SJCRH30 (cell line): Measurements from ENCODE around the gene HLCS. TPM values are rescaled to one million over a fixed set of nuclear protein-coding genes. Genes with fewer than 3 reads are reported as not detected.

Experiments used
- DNase-seq, 2 experiments: peaks; one replicate each; pipeline ENCODE4 v3.0.0-alpha.2; 2015 to 2020
- H3K27ac ChIP-seq: fragments of 250-450 bp; sonication (Bioruptor Pico); 2 replicates; pipeline ENCODE4 v1.5.1; 2020; ENCODE audit warnings: mild to moderate bottlenecking, moderate library complexity
- H3K27me3 ChIP-seq: fragments of 250-450 bp; sonication (Bioruptor Pico); 2 replicates; pipeline ENCODE4 v1.5.1; 2020; ENCODE audit warnings: mild to moderate bottlenecking, moderate library complexity
- H3K36me3 ChIP-seq: fragments of 250-450 bp; sonication (Bioruptor Pico); 2 replicates; pipeline ENCODE4 v1.5.1; 2020; ENCODE audit warnings: mild to moderate bottlenecking, moderate library complexity
- H3K4me1 ChIP-seq: fragments of 250-450 bp; sonication (Bioruptor Pico); 2 replicates; pipeline ENCODE4 v1.5.1; 2020; ENCODE audit warnings: mild to moderate bottlenecking, moderate library complexity
- H3K4me3 ChIP-seq: fragments of 250-450 bp; sonication (Bioruptor Pico); 2 replicates; pipeline ENCODE4 v1.5.1; 2020; ENCODE audit warnings: mild to moderate bottlenecking, moderate library complexity
- H3K9me3 ChIP-seq: fragments of 250-450 bp; sonication (Bioruptor Pico); replicated peaks from 2 replicates; pipeline ENCODE4 v1.5.1; 2020; ENCODE audit warnings: mild to moderate bottlenecking, moderate library complexity
- total RNA-seq: library from RNA; depleted of rRNA; stranded (reverse); fragments of >200 nt; shearing (Covaris generic); gene quantifications from 2 replicates; pipeline ENCODE4 v1.2.3, GENCODE V29; 2014

Gene HLCS
- total RNA-seq, 1 experiment from 2014 or later = 15.3 TPM

DNA sequence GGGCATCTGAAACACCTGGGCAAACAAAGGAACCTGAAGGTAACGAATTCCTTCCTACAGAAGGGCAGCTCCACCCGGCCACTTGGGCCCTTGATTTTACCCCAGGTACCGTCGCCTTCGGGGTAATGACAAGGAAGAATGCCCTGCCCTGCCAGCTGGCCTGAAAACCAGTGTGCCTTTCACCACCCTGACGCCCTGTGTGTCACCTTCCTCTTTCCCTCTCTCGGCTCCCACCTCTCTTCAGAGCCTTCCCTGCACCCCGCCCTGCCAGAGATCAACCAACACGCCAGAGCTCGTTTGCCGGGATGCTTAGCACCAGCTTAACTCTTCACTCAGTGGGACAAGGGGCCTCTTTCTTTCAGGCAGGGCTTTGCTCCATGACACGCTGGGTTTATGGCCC is 181.5 kb downstream of the HLCS start:
- DNase-seq = no peak
- Histone ChIP-seq H3K9me3 (no peaks in the 10 kb centered on the region; the same call in 1 of the 2 replicates), H3K4me3 (no peak overlapping the region), H3K36me3 (no peaks in the 10 kb centered on the region), H3K27ac (no peak overlapping the region), H3K4me1 (no peaks in the 10 kb centered on the region), H3K27me3 (no peaks in the 10 kb centered on the region)

DNA sequence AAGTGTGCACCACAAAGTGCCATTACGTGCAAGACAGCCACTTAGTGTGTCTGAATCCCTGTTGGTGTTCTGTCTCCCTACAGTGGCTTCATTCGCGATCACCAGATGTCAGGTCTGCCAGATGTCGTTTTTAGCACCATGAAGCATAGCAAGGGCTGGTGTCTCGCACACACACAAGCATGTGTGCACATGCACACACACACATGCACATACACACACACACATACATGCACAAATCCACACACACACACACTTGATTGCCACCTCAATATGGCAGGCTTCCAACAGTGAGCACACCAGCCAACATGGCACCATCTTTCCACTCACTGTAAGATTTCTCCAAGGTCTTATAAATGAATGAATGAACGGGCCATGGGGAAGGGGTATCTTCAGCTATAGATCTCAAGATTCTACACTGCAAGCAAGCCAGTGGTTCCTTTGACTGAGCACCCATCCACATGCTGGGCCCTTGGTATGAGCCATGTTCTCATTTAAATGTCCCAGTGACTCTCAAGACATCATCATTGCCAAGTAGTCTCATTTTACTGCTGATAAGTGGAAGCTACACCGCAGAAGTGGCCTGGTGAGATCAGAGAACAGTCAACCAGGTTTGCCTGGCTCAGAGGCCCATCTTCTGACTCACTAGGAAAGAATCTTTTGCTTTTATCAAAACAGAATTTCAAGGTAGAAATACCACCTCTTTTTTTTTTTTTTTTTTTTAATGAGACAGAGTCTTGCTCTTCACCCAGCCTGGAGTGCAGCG is 182.7 kb downstream of the HLCS start:
- Histone ChIP-seq H3K36me3 (no peaks in the 10 kb centered on the region), H3K9me3 (no peaks in the 10 kb centered on the region; the same call in 1 of the 2 replicates), H3K27ac (no peak overlapping the region), H3K4me1 (no peaks in the 10 kb centered on the region), H3K27me3 (no peaks in the 10 kb centered on the region), H3K4me3 (no peak overlapping the region)
- no peak for DNase-seq

DNA sequence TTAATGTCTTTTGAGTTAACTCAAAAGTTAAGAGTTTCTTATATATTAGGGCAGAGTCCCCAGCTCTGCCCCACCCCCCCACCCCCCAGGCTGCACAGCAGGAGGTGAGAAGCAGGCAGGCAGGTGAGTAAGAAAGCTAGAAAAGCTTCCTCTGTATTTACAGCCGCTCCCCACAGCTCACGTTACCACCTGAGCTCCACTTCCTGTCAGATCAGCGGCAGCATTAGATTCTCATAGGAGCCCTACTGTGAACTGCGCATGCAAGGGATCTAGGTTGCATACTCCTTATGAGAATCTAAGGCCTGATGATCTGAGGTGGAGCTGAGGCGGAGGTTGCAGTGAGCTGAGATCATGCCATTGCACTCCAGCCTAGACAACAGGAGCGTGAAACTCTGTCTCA is 185.6 kb downstream of the HLCS start:
- Histone ChIP-seq H3K27ac (no peak overlapping the region), H3K27me3 (no peaks in the 10 kb centered on the region), H3K9me3 (no peaks in the 10 kb centered on the region; the same call in 1 of the 2 replicates), H3K36me3 (no peaks in the 10 kb centered on the region), H3K4me1 (no peaks in the 10 kb centered on the region), H3K4me3 (no peak overlapping the region)
- no peak for DNase-seq

DNA sequence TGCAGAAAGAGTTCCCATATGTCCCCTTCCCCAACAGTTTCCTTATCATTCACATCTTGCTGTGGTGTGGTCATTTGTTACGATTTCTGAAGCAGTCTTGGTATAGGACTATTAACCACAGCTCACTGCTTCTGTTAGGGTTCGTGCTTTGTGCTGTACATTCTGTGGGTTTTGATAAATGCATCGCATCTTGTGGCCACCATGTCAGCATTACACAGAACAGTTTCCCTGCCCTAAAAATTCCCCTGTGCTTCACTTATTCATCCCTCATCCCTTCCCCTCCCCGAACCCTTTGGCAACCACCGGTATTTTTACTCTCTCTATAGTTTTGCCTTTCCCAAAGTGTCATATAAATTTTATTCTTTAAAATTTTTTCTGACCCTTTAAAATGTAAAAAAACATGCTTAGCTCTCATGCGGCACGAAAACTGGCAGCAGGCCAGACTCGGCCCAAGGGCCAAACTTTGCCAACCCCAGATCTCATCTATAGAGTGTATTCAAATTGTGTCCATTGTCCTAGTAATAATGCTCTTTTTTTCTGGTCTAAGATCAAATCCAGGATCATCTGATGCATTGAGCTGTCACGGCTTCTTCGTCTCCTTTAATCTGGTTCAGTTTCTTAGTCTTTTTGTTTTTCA is 189.4 kb downstream of the HLCS start:
- no peaks in the 10 kb centered on the region for H3K36me3 ChIP-seq
- H3K27ac ChIP-seq = no peak overlapping the region
- no peak for DNase-seq
- no peaks in the 10 kb centered on the region; the same call in 1 of the 2 replicates for H3K9me3 ChIP-seq
- H3K4me3 ChIP-seq = no peak overlapping the region
- H3K27me3 ChIP-seq = no peaks in the 10 kb centered on the region
- peaks cover 7% of the 10 kb centered on the region for H3K4me1 ChIP-seq

DNA sequence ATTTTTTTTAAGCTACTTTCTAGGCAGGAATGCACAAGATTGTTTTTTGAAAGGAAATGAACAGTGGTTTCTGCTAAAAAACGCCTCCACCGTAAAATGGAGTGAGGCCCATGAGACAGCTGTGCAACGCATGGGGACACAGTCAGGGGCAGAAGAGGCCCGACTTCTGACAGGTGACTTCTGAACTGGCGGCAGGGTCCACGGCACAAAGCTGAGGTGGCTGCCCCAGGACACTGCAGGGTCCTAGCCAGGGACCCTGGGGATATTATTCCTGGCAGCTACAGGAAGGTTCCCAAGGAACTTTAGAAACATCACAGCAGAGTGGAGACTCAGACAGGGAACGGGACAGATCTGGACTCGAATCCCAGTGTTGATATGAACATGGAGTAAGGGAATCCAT is 192.5 kb downstream of the HLCS start:
- no peaks in the 10 kb centered on the region for H3K27me3 ChIP-seq
- no peak overlapping the region for H3K4me3 ChIP-seq
- no peaks in the 10 kb centered on the region for H3K9me3 ChIP-seq
- H3K4me1 ChIP-seq = peaks cover 7% of the 10 kb centered on the region
- DNase-seq = peak; percentile 11 to 48
- H3K36me3 ChIP-seq = no peaks in the 10 kb centered on the region
- peak overlapping the region; percentile 14; the same call in 1 of the 2 replicates for H3K27ac ChIP-seq

DNA sequence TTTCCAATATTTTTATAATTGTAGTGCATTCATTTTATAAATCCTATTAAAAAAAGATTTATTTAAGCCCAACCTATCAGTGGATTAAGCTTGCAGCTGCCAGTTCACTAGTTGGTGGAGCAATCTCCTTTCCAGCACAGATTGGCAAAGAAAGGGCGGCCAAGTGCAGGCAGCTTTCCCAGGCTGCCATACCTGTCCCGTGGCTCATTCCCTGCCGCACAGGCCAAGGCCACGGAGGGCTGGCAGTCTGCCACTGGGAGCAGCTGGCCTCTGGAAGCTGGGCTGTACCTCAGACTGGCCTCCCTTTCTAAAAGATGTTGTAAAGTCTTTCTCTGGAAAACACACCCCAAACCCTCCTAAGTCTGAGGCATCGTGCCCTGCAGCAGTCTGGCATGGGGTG is 193.4 kb downstream of the HLCS start:
- no peaks in the 10 kb centered on the region for H3K36me3 ChIP-seq
- H3K27ac ChIP-seq = peak overlapping the region; percentile 14; the same call in 1 of the 2 replicates
- H3K27me3 ChIP-seq = no peaks in the 10 kb centered on the region
- DNase-seq = peak; percentile 83 to 86
- no peaks in the 10 kb centered on the region for H3K9me3 ChIP-seq
- H3K4me1 ChIP-seq = peaks cover 7% of the 10 kb centered on the region
- H3K4me3 ChIP-seq = no peak overlapping the region

DNA sequence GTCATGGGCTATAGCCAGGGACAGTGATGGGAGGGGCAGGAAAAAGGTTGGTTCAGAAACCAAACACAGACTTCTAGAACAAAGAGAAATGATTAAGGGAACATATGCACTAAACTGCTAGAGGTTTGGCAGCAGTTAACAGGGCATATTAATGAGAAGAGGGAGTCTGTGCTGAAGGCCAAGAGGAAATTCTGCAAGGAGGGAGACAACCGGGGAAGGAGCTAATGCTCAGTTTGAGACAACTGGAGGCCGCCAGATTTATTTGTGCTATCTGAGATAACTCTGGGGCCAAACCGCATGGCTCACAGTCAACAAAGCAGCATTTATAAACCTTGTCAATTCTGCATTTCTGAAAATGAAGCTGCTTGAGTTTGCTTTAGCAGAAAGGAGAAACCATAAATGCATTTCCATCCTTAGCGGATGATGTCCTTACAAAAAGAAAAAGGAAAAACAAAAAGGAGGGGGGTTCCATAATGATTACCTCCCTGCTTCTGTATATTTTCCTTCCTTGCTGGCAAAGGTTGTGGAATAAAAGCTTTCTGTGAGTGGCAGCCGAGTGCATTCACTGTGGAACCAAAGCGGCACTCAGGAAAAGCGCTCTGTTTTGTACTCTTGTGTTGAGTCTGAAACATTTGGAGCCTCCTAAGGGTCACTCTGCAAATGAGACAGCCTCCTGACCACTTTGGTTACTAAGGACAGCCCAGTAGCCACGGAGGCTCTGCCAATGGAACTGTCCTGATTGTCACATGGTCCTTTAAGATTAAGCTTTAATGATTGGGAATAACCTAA is 197.2 kb downstream of the HLCS start:
- Histone ChIP-seq H3K4me1 (peaks cover 7% of the 10 kb centered on the region), H3K27ac (no peak overlapping the region), H3K27me3 (no peaks in the 10 kb centered on the region), H3K9me3 (no peaks in the 10 kb centered on the region), H3K4me3 (no peak overlapping the region), H3K36me3 (no peaks in the 10 kb centered on the region)
- no peak for DNase-seq

DNA sequence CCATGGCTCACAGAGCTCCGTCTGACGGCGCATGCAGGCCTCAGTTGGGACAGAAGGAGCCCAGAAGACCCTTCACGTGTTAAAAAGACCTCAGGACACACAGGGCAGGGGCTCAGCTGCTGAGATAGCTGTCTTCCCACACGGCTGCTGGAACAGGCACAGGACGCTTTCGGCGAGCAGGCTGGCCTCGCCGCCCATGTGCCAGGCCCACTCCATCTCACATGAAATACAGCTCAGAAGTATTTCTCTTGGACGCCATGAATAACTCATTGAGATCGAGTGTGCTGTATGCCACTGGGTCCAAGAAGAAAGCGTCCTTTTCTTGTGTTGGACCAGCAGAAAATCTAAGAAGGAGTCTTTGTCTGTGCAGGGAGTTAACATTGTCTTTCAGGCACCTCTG is 198.0 kb downstream of the HLCS start:
- no peak overlapping the region for H3K27ac ChIP-seq
- H3K36me3 ChIP-seq = no peaks in the 10 kb centered on the region
- H3K9me3 ChIP-seq = no peaks in the 10 kb centered on the region
- no peaks in the 10 kb centered on the region for H3K27me3 ChIP-seq
- no peak overlapping the region for H3K4me3 ChIP-seq
- H3K4me1 ChIP-seq = peaks cover 6% of the 10 kb centered on the region
- no peak for DNase-seq

DNA sequence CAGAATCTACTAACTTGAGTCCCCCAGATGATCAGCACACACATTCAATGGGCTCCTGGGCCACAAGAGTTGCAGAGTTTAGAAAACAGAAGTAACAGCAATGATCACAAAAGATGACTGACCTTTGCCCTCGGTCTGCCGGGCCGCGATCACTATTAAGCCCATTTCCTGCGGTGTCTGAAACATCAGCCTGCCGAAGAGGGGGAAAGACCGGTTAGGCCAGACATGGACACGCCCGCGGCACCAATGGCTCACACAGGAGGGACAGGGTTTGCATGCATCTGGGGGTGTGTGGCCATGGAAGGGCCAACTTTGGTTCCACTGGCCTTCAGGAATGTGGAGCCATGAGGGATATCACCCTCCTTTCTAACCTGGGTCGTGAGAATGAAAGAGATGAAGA is 199.4 kb downstream of the HLCS start:
- Histone ChIP-seq H3K9me3 (no peaks in the 10 kb centered on the region), H3K36me3 (no peaks in the 10 kb centered on the region), H3K4me3 (no peak overlapping the region), H3K27ac (no peak overlapping the region), H3K4me1 (no peaks in the 10 kb centered on the region), H3K27me3 (no peaks in the 10 kb centered on the region)
- DNase-seq = no peak

DNA sequence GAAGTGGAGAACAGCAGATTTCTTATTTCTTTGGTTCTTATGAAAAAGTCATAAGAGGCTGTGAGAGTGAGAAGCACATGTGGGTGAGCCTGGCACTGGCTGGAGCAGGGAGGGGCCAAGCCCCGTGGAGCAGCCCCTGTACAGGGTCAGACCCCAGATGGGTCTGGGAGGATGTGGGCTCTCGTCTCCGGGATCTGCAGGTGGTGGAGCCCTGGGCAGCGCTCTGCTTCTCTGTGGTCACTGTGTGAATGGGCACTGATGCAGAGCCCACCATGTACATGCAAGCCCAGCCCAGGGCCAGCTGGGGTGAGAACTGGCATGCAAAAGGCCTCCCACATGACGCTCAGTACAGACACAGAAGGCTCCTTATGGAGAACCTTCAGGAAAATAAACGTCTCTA is 200.0 kb downstream of the HLCS start:
- DNase-seq = no peak
- Histone ChIP-seq H3K9me3 (no peaks in the 10 kb centered on the region), H3K4me1 (no peaks in the 10 kb centered on the region), H3K27me3 (no peaks in the 10 kb centered on the region), H3K36me3 (no peaks in the 10 kb centered on the region), H3K4me3 (no peak overlapping the region), H3K27ac (no peak overlapping the region)

DNA sequence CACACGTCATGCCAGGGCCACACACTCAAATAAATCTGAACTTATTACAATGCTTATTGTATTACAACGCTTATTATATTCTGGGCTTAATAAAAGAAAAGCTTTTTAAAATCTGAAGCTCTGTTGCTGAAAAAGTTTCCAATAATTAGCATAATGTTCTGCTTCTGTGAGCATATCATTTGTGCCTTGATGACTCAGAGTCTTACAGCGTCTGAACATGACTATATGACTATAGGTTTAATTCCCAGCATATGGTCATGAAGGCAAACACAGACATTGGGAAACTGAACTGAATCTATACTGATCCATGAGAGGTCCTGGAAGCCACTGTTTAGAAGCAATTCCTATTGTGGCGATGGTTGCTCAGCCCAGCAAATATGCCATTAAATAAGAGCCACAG is 201.2 kb downstream of the HLCS start:
- no peaks in the 10 kb centered on the region for H3K4me1 ChIP-seq
- H3K27me3 ChIP-seq = no peaks in the 10 kb centered on the region
- no peak for DNase-seq
- H3K36me3 ChIP-seq = no peaks in the 10 kb centered on the region
- H3K9me3 ChIP-seq = no peaks in the 10 kb centered on the region
- H3K4me3 ChIP-seq = no peak overlapping the region
- no peak overlapping the region for H3K27ac ChIP-seq

DNA sequence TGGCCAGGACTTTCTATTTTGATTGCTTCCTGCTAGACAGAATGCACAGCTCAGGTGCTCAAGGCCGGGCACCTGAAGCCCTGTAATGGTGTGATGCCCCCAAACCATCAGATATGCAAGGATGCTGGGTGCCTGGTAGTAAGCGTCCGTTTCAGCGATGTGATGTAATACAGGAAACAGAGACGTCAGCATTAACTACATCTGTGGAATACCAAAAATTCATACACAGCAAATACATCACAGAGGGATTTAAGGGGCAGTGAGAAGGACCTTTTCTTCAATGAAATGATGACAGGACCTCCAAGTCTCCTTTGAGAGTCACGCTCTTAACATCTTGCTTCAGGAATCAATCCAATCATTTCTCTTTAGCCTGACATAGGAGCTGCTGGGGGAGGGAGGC is 203.2 kb downstream of the HLCS start:
- Histone ChIP-seq H3K27me3 (no peaks in the 10 kb centered on the region), H3K4me1 (no peaks in the 10 kb centered on the region), H3K27ac (no peak overlapping the region), H3K36me3 (no peaks in the 10 kb centered on the region), H3K4me3 (no peak overlapping the region), H3K9me3 (no peaks in the 10 kb centered on the region)
- DNase-seq = no peak

DNA sequence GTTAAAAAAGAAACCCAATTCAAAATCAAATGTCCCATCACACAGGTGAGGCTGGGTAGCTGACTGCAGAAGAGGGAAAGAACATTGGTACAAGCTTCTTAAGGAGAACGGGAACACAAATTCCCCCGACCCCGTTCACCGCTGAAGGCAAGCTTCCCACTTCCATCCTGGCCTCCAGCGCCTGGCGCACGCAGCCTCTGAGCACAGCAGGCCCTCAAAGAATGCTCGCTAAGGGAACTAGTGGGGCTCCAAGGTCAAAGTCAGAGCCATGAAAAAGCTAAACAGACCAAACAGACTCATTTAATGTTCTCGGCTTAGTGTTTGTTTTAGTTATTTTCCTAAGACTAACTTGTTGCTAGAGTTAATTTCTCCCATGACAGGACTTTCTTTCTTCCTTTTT is 203.8 kb downstream of the HLCS start:
- H3K4me3 ChIP-seq = no peak overlapping the region
- H3K27ac ChIP-seq = no peak overlapping the region
- H3K27me3 ChIP-seq = no peaks in the 10 kb centered on the region
- DNase-seq = no peak
- no peaks in the 10 kb centered on the region for H3K4me1 ChIP-seq
- H3K36me3 ChIP-seq = no peaks in the 10 kb centered on the region
- no peaks in the 10 kb centered on the region for H3K9me3 ChIP-seq

DNA sequence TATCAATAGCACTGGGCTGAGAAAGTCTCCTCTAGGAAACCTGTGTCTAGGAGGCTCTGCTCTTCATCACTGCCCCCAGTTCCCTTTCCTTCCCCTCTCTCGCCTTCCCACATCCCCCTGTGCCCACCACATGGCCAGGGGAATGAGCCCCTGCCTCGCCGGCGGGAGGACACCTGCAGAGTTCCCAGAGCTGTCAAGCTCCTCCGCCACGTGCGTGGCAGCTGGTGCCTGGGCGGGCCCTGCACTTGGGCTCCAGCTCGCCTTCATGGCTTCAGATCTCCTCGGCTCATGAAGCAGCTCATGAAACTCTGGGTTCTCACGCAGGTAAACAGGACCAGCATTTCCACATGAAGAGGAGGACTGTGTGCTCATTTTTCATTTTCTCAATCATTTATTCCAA is 204.8 kb downstream of the HLCS start:
- no peaks in the 10 kb centered on the region for H3K36me3 ChIP-seq
- no peak overlapping the region for H3K27ac ChIP-seq
- no peak overlapping the region for H3K4me3 ChIP-seq
- DNase-seq = no peak
- H3K27me3 ChIP-seq = no peaks in the 10 kb centered on the region
- H3K4me1 ChIP-seq = no peaks in the 10 kb centered on the region; the same call in 1 of the 2 replicates
- H3K9me3 ChIP-seq = no peaks in the 10 kb centered on the region
